ENCODE results near the gene AUTS2.

Gene AUTS2

DNA sequence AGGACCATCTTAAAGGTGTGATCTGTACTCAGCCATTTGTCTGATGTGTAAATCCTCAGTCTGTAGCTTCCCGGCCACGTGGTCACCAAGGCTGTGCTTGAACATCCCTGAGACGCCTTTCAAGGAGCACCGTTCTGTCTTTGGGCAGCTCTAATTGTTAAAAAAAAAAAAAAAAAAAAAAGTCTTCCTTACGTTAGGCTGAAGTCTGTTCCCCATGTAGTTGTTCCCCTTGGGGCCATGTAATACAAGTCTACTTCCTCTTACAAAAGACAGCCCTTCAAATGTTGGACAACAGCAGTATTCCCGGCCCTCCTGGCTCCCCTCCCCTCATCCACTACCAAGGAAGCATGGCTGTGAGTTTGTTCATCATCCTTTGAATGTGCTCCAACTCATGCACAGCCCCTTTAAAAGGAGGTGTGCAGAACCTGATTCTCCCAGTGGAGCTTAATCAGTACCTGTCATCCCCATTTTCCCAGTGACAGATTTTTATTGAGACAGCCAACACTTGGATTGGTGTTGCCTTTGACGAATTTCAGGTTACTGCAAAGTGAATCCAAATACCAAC lies 1141.5 kb downstream of the AUTS2 start:
- H3K27me3 ChIP-seq (ENCODE audit: insufficient read depth, poor library complexity, severe bottlenecking) = no peaks in the 10 kb centered on the region
- peaks cover 4% of the 10 kb centered on the region for H3K4me1 ChIP-seq (ENCODE audit: insufficient read depth, poor library complexity, severe bottlenecking)
- H3K9me3 ChIP-seq (ENCODE audit: severe bottlenecking) = no peaks in the 10 kb centered on the region
- TF ChIP-seq CTCF (IDR thresholded peaks at IDR 0.05; ENCODE audit: poor library complexity, severe bottlenecking) = no peak
- ATAC-seq (ENCODE audit: low read depth) (no peak), DNase-seq (ENCODE audit: low spot score) (no peak)
- no peaks in the 10 kb centered on the region for H3K36me3 ChIP-seq (ENCODE audit: low read depth)
- H3K27ac ChIP-seq (ENCODE audit: poor library complexity, severe bottlenecking) = no peak overlapping the region
- no peak overlapping the region for H3K4me3 ChIP-seq (ENCODE audit: severe bottlenecking)

DNA sequence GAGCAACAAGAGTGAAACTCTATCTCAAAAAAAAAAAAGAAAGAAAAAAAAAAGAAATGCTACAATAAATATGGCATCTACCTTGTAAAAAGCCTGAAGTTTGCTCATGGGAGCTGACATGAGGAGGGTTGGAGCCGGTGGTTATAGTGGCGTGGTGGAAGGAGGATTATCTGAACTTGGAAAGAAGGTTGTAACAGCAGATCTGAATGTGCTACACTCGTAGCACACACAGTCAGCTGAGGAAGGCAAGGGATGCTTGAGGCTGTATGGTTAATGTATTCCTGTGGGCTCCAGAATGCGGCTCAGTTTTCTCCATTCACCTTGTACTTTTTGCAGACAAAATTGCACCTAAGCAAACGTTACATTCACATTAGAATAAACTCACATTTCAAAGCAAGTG lies 1143.4 kb downstream of the AUTS2 start:
- Histone ChIP-seq H3K9me3 (ENCODE audit: severe bottlenecking) (no peaks in the 10 kb centered on the region), H3K27me3 (ENCODE audit: insufficient read depth, poor library complexity, severe bottlenecking) (no peaks in the 10 kb centered on the region), H3K27ac (ENCODE audit: poor library complexity, severe bottlenecking) (no peak overlapping the region), H3K4me3 (ENCODE audit: severe bottlenecking) (no peak overlapping the region), H3K4me1 (ENCODE audit: insufficient read depth, poor library complexity, severe bottlenecking) (peaks cover 4% of the 10 kb centered on the region), H3K36me3 (ENCODE audit: low read depth) (no peaks in the 10 kb centered on the region)
- ATAC-seq (ENCODE audit: low read depth) = no peak
- no peak for DNase-seq (ENCODE audit: low spot score)
- no peak for TF ChIP-seq CTCF (IDR thresholded peaks at IDR 0.05; ENCODE audit: poor library complexity, severe bottlenecking)

- H3K27ac ChIP-seq (ENCODE audit: poor library complexity, severe bottlenecking) = no peak overlapping the region
Measured at GRCh38 chr7:70743531-70744325, 1145.5 kb downstream of the AUTS2 start.

DNA sequence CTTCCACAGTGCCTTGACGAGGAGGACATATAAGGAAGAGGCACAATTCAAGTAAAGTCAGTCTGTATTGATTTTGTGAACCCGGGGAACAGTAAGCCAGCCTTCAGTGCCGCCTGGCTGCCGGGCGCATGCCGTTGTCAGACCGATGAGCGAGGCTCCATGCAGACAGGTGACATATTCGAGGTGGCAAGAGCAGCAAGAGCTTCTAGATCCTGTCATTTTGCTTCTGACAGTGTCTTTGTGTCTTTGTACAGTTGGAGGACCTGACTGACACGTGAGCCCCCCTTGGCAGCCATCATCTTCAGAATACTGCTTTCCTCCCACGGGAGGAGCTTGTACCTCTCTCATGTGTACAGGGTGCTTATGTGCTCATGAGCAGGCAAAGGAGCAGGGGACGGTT lies 1146.2 kb downstream of the AUTS2 start:
- ATAC-seq (ENCODE audit: low read depth) = no peak
- no peaks in the 10 kb centered on the region for H3K27me3 ChIP-seq (ENCODE audit: insufficient read depth, poor library complexity, severe bottlenecking)

More at GRCh38 chr7:70743531-70744325, 1145.5 kb downstream of the AUTS2 start:
- no peaks in the 10 kb centered on the region for H3K9me3 ChIP-seq (ENCODE audit: severe bottlenecking)
- H3K4me1 ChIP-seq (ENCODE audit: insufficient read depth, poor library complexity, severe bottlenecking) = no peaks in the 10 kb centered on the region
- TF ChIP-seq CTCF (IDR thresholded peaks at IDR 0.05; ENCODE audit: poor library complexity, severe bottlenecking) = no peak
- DNase-seq (ENCODE audit: low spot score) (no peak), ATAC-seq (ENCODE audit: low read depth) (no peak)
- H3K4me3 ChIP-seq (ENCODE audit: severe bottlenecking) = no peak overlapping the region
- no peaks in the 10 kb centered on the region for H3K36me3 ChIP-seq (ENCODE audit: low read depth)
- no peaks in the 10 kb centered on the region for H3K27me3 ChIP-seq (ENCODE audit: insufficient read depth, poor library complexity, severe bottlenecking)

More for the DNA sequence above, 1146.2 kb downstream of the AUTS2 start:
- DNase-seq (ENCODE audit: low spot score) = no peak
- H3K4me3 ChIP-seq (ENCODE audit: severe bottlenecking) = no peak overlapping the region
- no peaks in the 10 kb centered on the region for H3K4me1 ChIP-seq (ENCODE audit: insufficient read depth, poor library complexity, severe bottlenecking)
- H3K9me3 ChIP-seq (ENCODE audit: severe bottlenecking) = no peaks in the 10 kb centered on the region
- no peak for TF ChIP-seq CTCF (IDR thresholded peaks at IDR 0.05; ENCODE audit: poor library complexity, severe bottlenecking)
- no peaks in the 10 kb centered on the region for H3K36me3 ChIP-seq (ENCODE audit: low read depth)
- H3K27ac ChIP-seq (ENCODE audit: poor library complexity, severe bottlenecking) = no peak overlapping the region
